Body of pancreas (tissue), 4 donors: ENCODE results near the gene ZBTB21.

ENCODE experiments used
- POLR2A ChIP-seq, 3 donors: fragments of 450-650 bp; IDR thresholded peaks; one replicate each; pipeline ENCODE4 v1.6.1; 2016; ENCODE audit warnings: antibody characterized with exemption in 3 of 3, mild to moderate bottlenecking in 2 of 3
- TF ChIP-seq, protein P1 (sequence below), 7 experiments: fragments of 450-650 bp in 4 of 7; fragments of 200-600 bp in 3 of 7; sonication (generic) in 3 of 7; IDR thresholded peaks; one replicate each; pipeline ENCODE4 v1.5.1; 2016 to 2019; ENCODE audit warnings: antibody characterized with exemption in 7 of 7

DNA sequence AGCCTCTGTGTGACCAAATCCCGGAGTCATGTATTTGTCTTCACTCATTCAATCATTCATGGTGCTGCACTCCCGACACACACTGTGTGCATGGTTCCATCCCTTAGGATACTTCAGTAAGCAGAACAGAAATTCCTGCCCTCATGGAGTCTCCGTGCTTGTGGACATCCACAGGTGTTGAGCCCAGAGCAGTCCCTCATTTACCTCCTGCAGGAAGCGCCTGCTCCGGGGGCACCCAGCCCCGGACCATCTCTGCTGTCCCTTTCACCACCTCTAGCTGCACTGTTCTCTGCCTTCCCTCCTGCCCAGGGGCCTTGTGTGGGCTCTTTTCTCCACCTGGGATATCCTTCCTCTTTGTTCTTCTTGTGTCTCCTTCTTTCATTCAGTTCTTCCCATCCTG is 9.5 kb upstream of the ZBTB21 start:
- no peak for TF ChIP-seq POLR2A (IDR thresholded peaks at IDR 0.05)
- TF ChIP-seq, protein P1, sequence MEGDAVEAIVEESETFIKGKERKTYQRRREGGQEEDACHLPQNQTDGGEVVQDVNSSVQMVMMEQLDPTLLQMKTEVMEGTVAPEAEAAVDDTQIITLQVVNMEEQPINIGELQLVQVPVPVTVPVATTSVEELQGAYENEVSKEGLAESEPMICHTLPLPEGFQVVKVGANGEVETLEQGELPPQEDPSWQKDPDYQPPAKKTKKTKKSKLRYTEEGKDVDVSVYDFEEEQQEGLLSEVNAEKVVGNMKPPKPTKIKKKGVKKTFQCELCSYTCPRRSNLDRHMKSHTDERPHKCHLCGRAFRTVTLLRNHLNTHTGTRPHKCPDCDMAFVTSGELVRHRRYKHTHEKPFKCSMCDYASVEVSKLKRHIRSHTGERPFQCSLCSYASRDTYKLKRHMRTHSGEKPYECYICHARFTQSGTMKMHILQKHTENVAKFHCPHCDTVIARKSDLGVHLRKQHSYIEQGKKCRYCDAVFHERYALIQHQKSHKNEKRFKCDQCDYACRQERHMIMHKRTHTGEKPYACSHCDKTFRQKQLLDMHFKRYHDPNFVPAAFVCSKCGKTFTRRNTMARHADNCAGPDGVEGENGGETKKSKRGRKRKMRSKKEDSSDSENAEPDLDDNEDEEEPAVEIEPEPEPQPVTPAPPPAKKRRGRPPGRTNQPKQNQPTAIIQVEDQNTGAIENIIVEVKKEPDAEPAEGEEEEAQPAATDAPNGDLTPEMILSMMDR (IDR thresholded peaks at IDR 0.05) = no peak
